GM18505 (cell line): ENCODE data around the gene TSC22D2.
"Not testable (repeated sequence)": the region's sequence is repeated elsewhere in the genome, so short reads cannot be mapped to it uniquely, and the experiment has no call there.

Source experiments
- ATAC-seq: cut with Tn5 transposase; IDR thresholded peaks from one replicate; pipeline ENCODE4 v1.9.1; 2021; ENCODE audit not compliant: unreplicated experiment
- POLR2A ChIP-seq: IDR thresholded peaks from 4 replicates; pipeline ENCODE4 v1.6.1; 2011; ENCODE audit warnings: borderline replicate concordance; ENCODE audit not compliant: insufficient read depth, insufficient read length; ENCODE audit errors: extremely low read depth

TSC22D2 gene

DNA sequence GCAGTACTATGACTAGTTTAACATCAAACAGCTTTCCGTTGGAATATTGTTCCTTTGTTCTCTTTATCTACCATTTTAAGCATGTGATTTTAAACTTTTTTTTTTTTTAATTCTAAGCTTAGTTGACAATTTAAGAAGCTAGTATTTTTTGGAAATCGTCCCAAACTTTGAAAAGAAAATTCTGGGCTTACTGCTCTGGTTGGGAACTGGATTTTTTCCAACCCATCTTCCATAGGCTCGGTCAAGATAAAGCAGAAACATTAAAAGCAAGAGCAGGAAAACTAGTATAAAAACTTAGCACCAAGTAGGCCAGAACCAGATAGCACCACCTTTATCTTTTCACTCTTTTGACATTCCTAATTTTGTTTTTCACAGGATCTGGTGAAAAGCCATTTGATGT lies 49.9 kb downstream of the TSC22D2 start:
- TF ChIP-seq POLR2A: no peak
- no peak for ATAC-seq

DNA sequence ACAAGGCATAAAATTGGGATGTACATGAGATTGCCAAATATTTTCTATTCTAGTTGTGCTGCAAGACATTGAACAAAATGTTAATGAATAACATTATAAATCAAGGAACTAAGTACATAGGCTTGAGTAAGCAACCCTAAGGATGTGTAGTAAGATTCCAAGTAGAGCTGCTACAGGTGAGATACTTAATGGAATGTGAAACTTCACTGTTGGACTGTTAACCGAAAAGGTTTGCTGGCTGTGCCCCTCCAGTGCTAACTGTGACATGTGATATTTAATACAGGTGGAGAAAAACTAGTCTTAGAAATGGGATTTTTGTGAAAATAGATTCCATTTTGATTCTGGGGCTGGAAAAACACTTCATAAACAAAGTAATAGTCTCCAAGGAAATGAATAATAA lies 52.4 kb downstream of the TSC22D2 start:
- ATAC-seq: no peak
- TF ChIP-seq POLR2A: no peak

DNA sequence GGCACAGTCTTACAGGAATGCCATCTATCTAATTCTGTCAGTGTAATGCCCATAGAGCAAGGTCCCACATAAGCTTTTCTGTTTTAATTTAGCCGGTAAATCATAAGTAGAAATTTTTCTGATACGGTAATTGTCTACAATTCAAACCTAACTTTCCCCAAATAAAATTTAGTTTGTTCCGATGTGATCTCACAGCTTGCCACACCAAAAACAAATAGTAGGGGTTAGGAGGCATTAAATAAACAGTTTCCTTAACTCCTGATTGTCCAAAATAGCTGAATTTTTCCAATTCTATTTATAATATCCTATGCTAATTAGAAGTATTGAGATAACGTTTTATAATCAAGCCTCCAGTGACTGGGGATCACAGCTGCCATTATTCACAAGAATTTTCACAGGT lies 53.3 kb downstream of the TSC22D2 start:
- TF ChIP-seq POLR2A: no peak
- ATAC-seq: no peak

DNA sequence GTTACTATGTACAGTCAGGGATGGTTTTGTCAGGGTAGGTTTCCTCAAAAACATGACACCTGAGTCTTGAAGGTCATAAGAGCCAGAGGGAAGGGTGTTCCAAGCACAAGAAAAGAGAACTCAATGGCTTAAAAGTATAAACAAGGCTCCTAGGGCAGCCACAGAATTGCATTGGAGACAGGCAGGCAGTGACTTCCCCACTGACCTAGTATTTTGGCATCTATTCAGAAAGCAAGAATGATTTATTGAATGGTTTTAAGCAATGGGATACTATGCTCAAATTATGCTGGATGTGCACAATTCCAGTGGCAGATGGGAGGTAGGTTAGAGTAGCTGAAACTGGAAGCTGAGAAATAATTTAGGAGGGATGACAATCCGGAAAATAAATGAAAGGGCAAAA lies 54.0 kb downstream of the TSC22D2 start:
- TF ChIP-seq POLR2A: no peak
- ATAC-seq: no peak

DNA sequence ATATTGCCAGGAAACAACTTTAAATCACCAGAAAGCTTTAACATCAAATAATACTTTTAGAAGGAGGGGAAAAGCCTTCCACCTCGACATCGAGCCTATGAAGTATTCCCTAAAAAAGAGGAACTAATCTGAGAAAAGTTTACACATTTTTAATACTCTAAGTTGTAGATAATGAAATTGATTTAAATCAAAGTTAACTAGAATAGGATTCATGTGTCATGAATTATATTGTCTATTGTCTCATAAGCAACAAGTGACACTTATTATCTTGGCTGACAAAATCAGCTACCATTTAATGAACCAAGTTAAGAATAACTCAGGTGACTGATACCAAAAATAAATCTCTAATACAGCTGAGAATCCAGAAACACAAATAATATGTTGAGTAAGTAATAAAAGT lies 56.6 kb downstream of the TSC22D2 start:
- no peak for ATAC-seq
- TF ChIP-seq POLR2A: no peak

DNA sequence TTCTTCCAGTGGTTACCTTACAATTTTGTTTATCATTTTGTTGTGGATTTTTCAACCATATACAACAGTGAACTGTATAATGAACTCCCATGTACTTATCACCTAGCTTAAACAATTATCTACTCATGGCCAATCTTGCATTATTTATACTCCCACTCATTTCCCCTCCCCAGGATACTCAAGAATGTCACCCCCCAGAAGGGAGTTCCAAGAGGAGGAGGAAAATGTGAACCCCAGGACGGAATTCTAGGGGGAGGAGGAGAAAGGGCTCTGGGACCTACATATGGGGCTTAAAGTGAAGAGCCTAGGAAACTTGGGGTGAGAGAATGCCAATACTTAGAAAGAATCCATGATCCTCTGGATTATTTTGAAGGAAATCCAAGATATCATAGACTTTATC lies 59.3 kb downstream of the TSC22D2 start:
- no peak for ATAC-seq
- no peak for TF ChIP-seq POLR2A

DNA sequence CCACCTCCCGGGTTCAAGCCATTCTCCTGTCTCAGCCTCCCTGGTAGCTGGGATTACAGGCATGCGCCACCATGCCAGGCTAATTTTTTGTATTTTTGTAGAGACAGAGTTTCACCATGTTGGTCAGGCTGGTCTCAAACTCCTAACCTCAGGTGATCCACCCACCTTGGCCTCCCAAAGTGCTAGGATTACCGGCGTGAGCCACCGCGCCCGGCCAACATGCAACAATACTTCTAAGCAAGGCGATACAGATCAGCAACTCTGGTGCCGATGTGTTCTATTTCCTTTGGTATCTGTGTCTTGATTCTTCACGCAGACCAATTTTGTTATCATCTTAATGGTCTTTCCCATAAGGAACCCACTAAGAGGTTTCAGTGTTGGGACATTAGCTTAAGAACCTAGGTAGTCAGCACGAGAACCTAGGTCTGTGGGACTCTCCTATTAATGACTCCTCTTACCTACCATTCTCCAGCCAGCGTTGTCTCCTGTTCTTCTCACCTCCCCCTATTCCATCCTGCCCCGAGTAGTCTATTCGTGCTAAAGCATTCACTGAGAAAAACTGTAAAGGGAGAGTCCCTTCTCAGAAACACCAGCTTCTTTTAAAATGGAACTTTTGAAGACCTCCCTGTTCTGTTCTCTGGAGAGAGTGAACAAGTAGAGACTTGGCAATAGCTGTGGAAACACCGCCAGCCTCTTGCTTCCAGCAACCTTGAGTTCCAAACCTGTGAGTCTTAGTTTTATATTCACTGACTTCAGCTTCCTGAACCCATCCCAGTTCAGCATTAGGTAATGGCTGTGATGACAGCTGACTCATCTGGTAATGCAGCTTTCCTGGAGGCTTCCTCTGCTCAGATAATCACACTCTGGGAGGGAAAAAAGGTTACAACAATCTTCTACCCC lies 61.2 kb downstream of the TSC22D2 start:
- no peak for TF ChIP-seq POLR2A
- no peak for ATAC-seq

DNA sequence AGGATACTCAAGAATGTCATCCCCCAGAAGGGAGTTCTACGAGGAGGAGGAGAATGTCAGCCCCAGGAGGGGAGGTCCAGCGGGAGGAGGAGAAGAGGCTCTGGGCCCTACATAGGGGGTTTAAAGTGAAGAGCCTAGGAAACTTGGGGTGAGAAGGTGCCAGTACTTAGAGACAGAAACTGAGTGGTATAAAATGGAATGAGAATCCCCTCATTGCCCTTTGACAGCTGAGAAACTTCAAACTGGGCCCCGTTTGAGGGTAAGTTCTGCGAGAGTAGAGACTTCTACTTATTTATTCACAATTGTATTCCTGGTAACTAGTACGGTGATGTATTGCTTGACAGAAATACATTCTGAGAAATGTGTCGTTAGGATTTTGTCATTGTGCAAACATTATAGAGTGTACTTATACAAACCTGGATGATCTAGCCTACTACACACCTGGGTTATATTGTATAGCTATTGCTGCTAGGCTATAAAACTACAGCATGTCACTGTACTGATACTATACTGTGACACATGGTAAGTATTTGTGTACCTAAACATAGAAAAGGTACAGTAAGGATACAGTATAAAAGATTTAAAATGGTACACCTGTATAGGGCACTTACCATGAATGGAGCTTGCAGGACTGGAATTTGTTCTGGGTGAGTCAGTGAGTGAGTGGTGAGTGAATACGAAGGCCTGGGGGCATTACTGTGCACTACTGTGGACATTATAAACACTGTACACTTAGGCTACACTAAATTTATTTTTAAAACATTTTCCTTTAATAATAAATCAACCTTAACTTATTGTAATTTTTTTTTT lies 62.0 kb downstream of the TSC22D2 start:
- no peak for TF ChIP-seq POLR2A
- no peak for ATAC-seq

DNA sequence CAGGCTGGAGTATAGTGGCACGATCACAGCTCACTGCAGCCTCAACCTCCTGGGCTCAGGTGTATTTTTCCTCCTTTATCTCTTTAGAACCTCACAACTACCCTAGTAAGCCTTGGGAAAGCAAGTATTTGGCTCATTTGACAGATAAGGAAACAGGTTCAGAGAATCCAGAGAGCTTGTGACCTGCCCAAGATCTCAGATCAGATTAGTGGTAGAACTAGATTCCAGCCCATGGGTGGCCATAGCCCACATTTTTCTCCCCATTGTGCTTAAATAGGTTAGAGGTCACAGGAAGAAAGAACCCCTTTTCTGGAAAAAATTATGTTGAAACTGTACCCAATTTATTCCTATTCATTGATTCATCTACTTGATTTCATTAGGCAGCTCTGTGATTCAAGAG lies 64.3 kb downstream of the TSC22D2 start:
- no peak for ATAC-seq
- no peak for TF ChIP-seq POLR2A

DNA sequence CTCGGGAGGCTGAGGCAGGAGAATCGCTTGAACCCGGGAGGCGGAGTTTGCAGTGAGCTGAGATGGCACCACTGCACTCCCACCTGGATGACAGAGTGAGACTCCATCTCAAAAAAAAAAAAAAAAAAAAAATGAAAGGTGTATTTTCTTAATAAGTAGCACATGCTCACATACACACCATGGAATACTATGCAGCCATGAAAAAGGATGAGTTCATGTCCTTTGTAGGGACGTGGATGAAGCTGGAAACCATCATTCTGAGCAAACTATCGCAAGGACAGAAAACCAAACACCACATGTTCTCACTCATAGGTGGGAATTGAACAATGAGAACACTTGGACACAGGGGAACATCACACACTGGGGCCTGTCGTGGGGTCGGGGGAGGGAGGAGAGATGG lies 65.1 kb downstream of the TSC22D2 start:
- not testable (repeated sequence) for ATAC-seq

DNA sequence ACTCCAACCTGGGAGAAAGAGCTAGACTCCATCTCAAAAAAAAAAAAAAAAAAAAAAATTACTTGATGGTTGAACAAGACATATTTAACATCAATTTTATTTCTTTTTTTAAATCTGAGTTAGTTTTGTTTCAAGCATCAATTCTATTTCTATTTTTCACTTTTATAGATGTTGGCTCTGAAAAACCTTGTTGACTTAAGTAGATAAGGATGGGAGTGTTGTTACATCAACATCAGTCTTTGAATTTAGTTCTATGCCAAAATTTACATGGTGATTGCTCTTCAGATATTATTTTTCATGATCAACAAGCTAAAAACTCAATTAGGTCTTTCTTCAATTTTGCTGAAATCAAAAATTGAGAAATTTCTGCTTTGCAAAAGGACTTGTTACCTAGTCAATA lies 71.3 kb downstream of the TSC22D2 start:
- no peak for ATAC-seq
- no peak for TF ChIP-seq POLR2A

DNA sequence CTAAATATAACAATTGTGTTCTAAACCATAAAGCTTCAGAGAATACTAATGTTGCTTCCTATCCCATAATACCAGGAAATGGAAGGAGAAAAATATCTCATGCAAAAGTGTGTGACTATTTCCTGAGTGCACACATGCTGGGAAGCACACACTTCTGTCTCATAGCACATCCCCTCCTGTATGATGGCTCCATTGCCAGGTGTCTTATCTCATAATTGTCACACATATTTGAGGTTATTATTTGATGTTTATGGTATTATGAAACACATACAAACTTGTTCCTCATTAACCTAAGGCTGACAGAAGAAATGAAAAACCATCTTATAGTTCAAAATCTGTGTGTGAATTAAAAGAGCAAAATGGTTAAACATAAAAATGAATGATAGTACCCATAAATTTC lies 72.8 kb downstream of the TSC22D2 start:
- no peak for TF ChIP-seq POLR2A
- no peak for ATAC-seq

DNA sequence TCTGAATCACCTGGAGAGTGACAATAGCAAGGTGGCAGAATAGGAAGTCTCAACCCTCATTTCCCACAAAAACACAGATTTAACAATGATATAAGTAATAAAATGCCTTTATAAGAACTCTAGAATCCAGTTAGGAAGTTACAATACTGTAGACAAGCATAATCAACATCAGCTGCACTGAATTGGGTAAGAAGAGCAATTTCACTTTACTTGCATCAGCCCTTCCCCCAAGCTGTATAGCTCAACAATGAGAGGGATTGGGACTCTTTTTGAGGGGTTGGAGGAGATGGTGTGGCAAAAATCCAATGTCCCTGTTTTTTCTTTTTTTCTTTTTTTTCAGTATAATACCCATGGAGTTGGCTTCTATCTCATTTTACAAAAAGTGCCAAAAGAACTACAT lies 75.1 kb downstream of the TSC22D2 start:
- no peak for TF ChIP-seq POLR2A
- ATAC-seq: no peak

DNA sequence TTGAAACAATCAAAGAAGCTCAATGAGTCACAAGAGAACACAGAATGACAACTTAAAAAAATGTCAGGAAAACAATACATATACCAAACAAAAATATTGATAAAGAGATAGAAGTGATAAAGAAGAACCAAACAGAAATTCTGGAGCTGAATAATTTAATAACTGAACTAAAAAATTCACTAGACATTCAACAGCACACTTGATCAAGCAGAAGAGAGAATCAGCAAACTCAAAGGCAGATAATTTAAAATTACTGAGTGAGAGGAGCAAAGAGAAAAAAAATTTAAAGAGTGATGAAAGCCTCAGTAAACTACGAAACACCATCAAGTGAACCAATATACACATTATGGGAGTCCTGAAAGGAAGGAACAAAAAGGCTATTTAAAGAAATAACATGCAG lies 76.3 kb downstream of the TSC22D2 start:
- no peak for TF ChIP-seq POLR2A
- ATAC-seq: no peak

DNA sequence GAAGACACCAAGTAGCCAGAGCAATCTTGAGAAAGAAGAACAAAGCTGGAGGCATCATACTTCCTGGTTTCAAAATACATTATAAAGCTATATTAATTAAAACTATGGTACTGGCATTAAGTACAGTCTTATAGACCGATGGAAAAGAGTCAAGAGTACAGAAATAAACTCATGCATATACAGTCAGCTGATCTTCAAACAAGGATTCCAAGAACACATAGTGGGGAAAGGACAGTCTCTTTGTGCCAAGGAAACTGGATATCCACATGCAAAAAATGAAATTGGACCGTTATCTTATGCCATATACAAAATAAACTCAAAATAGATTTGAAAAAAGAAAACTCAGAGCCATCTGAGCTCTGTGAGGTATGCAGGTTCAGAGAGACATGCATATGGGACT lies 80.8 kb downstream of the TSC22D2 start:
- TF ChIP-seq POLR2A: no peak
- ATAC-seq: no peak
